GM12878 (cell line): ENCODE results near the gene NFAM1. TPM values are rescaled to one million over a fixed set of nuclear protein-coding genes. Genes with fewer than 3 reads are reported as not detected.

Experiments used
- BACH1 ChIP-seq: fragments of 450-650 bp; IDR thresholded peaks from 2 replicates; pipeline ENCODE4 v1.6.1; 2017; ENCODE audit warnings: mild to moderate bottlenecking, borderline replicate concordance
- CBX5 ChIP-seq: sonication (generic); IDR thresholded peaks from 2 replicates; pipeline ENCODE4 v1.6.1; 2016; ENCODE audit warnings: low read depth, moderate library complexity, mild to moderate bottlenecking, inconsistent platforms
- DPF2 ChIP-seq: fragments of 450-650 bp; IDR thresholded peaks from 2 replicates; pipeline ENCODE4 v1.6.1; 2017; ENCODE audit warnings: mild to moderate bottlenecking
- EED ChIP-seq: sonication (generic); IDR thresholded peaks from 2 replicates; pipeline ENCODE4 v1.6.1; 2016; ENCODE audit warnings: antibody characterized with exemption, low read depth
- ETV6 ChIP-seq, 2 experiments: fragments of 450-650 bp in 1 of 2; IDR thresholded peaks in 1 of 2; conservative IDR thresholded peaks in 1 of 2; 2 replicates each; pipeline ENCODE4 v1.6.1; 2014; ENCODE audit warnings: antibody characterized with exemption in 1 of 2, borderline replicate concordance in 1 of 2, low read depth in 1 of 2, mild to moderate bottlenecking in 1 of 2, moderate library complexity in 1 of 2
- GABPA ChIP-seq: IDR thresholded peaks from 2 replicates; pipeline ENCODE4 v1.6.1; 2014; ENCODE audit warnings: antibody characterized with exemption, low read depth, mild to moderate bottlenecking, inconsistent platforms
- KLF5 ChIP-seq: fragments of 450-650 bp; IDR thresholded peaks from 2 replicates; pipeline ENCODE4 v1.6.1; 2014; ENCODE audit warnings: mild to moderate bottlenecking; ENCODE audit not compliant: partially characterized antibody
- MLLT1 ChIP-seq: fragments of 450-650 bp; IDR thresholded peaks from 2 replicates; pipeline ENCODE4 v1.6.1; 2016; ENCODE audit warnings: mild to moderate bottlenecking
- POU2F2 ChIP-seq: IDR thresholded peaks from 3 replicates; pipeline ENCODE4 v1.6.1; 2011; ENCODE audit warnings: low read depth, mild to moderate bottlenecking, low read length, borderline replicate concordance
- PRDM15 ChIP-seq: fragments of 450-650 bp; formaldehyde crosslinking; IDR thresholded peaks from 2 replicates; pipeline ENCODE4 v1.4.0; 2020; ENCODE audit warnings: mild to moderate bottlenecking, moderate library complexity
- RAD21 ChIP-seq: IDR thresholded peaks from 2 replicates; pipeline ENCODE4 v1.6.1; 2011; ENCODE audit warnings: mild to moderate bottlenecking, low read depth, low read length, moderate library complexity; ENCODE audit not compliant: insufficient read depth
- RAD51 ChIP-seq: fragments of 450-650 bp; IDR thresholded peaks from 2 replicates; pipeline ENCODE4 v1.6.1; 2016; ENCODE audit warnings: moderate library complexity, mild to moderate bottlenecking, inconsistent platforms
- SPI1 ChIP-seq: IDR thresholded peaks from 2 replicates; pipeline ENCODE4 v1.6.1; 2011; ENCODE audit warnings: low read depth, mild to moderate bottlenecking, low read length, moderate library complexity, borderline replicate concordance; ENCODE audit not compliant: insufficient read depth
- TCF12 ChIP-seq: IDR thresholded peaks from 2 replicates; pipeline ENCODE4 v1.6.1; 2011; ENCODE audit warnings: low read depth, mild to moderate bottlenecking, low read length
- TCF7 ChIP-seq: IDR thresholded peaks from 2 replicates; pipeline ENCODE4 v1.6.1; 2014; ENCODE audit warnings: antibody characterized with exemption, borderline replicate concordance
- ZNF274 ChIP-seq: IDR thresholded peaks from one replicate; pipeline ENCODE4 v1.8.0; 2011; ENCODE audit not compliant: insufficient read length, insufficient read depth
- ZNF384 ChIP-seq: IDR thresholded peaks from 2 replicates; pipeline ENCODE4 v1.6.1; 2012; ENCODE audit warnings: low read depth, mild to moderate bottlenecking, low read length, improper control_type of control experiment, borderline replicate concordance
- ZNF687 ChIP-seq: fragments of 450-650 bp; IDR thresholded peaks from 2 replicates; pipeline ENCODE4 v1.6.1; 2017; ENCODE audit warnings: mild to moderate bottlenecking, moderate library complexity
- polyA plus RNA-seq, 11 experiments: library from polyadenylated mRNA; depleted of rRNA in 4 of 11; unstranded in 6 of 11; stranded (reverse) in 5 of 11; fragments of >200 nt; fragmentation: Nextera tagmentation in 4 of 11; fragmentation: Illumina TruSeq in 1 of 11; extraction: Ambion mirVana in 4 of 11; extraction: Trizol in 1 of 11; gene quantifications; 1 replicate in 1 of 11; 2 replicates in 10 of 11; pipeline versions ENCODE4 v1.2.1 to v1.2.3, GENCODE V29; 2011 to 2016; ENCODE audit warnings: inconsistent platforms in 2 of 11, missing spikeins in 2 of 11, low read depth in 1 of 11
- total RNA-seq, 4 experiments: library from RNA; depleted of rRNA in 3 of 4; stranded (reverse); fragments of >200 nt in 3 of 4; fragmentation: Illumina TruSeq in 1 of 4; extraction: Trizol in 1 of 4; gene quantifications; 2 replicates each; pipeline versions ENCODE4 v1.2.1 to v1.2.3, GENCODE V29; 2013 to 2021
- TF ChIP-seq, protein P1 (sequence below): IDR thresholded peaks from 2 replicates; pipeline ENCODE4 v1.6.1; 2012; ENCODE audit warnings: low read length, inconsistent platforms

NFAM1 gene
- total and polyA plus RNA-seq, 10 of the 15 experiments (the other 5 are each of a cell fraction or from before 2014, with no cell fraction given), result 0.13 to 1.3 (median 0.24) TPM; not detected in 3

DNA sequence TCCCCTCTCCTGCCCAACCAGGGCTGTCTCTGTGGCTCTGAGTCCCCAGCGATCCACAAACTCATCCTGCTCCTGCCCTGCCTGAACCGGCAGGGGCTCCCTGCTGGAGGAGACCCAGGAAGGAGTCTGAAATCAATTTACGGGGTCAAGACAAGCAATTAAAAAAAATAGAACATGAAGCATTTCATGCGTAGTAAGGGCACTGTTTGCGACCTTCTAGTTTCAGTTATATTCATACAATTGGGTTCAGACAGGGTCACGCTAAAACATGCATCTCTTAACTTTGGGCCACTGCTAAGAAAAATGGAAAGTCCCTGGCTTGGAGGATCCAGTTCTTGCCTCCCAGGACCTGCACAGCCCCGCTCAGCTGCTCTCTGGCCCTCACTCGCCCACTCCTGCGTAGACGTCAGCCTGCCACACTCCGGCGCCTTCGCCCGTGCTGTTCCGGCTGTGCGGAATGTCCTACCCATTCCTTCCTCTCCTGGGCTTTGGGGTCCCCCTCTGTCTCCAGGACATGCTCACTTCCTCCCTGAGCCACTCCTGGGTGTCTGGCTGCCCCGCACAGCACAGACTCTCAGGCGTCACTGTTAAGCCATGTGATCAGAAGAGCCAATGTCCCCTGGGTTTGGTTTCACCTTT is 12.8 kb downstream of the NFAM1 start (continued):
- TF ChIP-seq ZNF687 (peak; percentile 92), SPI1 (peak; percentile 93), GABPA (no peak), MLLT1 (peak; percentile 68; the same call in 1 of the 2 replicates), RAD21 (no peak), BACH1 (peak; percentile 51; the same call in 1 of the 2 replicates), RAD51 (peak; percentile 73; the same call in 1 of the 2 replicates), ZNF384 (peak; percentile 50; the same call in 1 of the 2 replicates), KLF5 (peak; percentile 28), DPF2 (peak; percentile 93), PRDM15 (CRISPR knock-in tag) (no peak), CBX5 (no peak; the same call in 1 of the 2 replicates), ETV6 (conservative IDR thresholded peaks at IDR 0.05 in 1 of 2, IDR thresholded peaks at IDR 0.05 in 1 of 2; ENCODE audit: borderline replicate concordance in 1 of 2, low read depth in 1 of 2) (no peak), EED (peak; percentile 91), TCF7 (no peak), POU2F2 (peak; percentile 74; the same call in 1 of the 3 replicates), TCF12 (peak; percentile 70; the same call in 1 of the 2 replicates), ZNF274 (no peak)
- TF ChIP-seq, protein P1, sequence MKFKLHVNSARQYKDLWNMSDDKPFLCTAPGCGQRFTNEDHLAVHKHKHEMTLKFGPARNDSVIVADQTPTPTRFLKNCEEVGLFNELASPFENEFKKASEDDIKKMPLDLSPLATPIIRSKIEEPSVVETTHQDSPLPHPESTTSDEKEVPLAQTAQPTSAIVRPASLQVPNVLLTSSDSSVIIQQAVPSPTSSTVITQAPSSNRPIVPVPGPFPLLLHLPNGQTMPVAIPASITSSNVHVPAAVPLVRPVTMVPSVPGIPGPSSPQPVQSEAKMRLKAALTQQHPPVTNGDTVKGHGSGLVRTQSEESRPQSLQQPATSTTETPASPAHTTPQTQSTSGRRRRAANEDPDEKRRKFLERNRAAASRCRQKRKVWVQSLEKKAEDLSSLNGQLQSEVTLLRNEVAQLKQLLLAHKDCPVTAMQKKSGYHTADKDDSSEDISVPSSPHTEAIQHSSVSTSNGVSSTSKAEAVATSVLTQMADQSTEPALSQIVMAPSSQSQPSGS, result peak; percentile 25; the same call in 1 of the 2 replicates
